NB4 (cell line): ENCODE data around the gene SLC38A5.

Source experiments
- MYC ChIP-seq: IDR thresholded peaks from 2 replicates; pipeline ENCODE4 v1.6.1; 2011; ENCODE audit warnings: low read depth, low read length
- POLR2A ChIP-seq: IDR thresholded peaks from 2 replicates; pipeline ENCODE4 v1.6.1; 2011; ENCODE audit warnings: mild to moderate bottlenecking; ENCODE audit not compliant: insufficient read length; ENCODE audit errors: extremely low read depth
- TF ChIP-seq, protein P1 (sequence below): IDR thresholded peaks from 2 replicates; pipeline ENCODE4 v1.6.1; 2011; ENCODE audit warnings: low read depth, low read length
- TF ChIP-seq, protein P2 (sequence below): IDR thresholded peaks from one replicate; pipeline ENCODE4 v1.5.1; 2012; ENCODE audit warnings: low read depth, low read length

GRCh38 chrX:48466696-48467095, 3.4 kb downstream of the SLC38A5 start:
- TF ChIP-seq, protein P1, sequence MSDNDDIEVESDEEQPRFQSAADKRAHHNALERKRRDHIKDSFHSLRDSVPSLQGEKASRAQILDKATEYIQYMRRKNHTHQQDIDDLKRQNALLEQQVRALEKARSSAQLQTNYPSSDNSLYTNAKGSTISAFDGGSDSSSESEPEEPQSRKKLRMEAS, result no peak
- TF ChIP-seq, protein P2, sequence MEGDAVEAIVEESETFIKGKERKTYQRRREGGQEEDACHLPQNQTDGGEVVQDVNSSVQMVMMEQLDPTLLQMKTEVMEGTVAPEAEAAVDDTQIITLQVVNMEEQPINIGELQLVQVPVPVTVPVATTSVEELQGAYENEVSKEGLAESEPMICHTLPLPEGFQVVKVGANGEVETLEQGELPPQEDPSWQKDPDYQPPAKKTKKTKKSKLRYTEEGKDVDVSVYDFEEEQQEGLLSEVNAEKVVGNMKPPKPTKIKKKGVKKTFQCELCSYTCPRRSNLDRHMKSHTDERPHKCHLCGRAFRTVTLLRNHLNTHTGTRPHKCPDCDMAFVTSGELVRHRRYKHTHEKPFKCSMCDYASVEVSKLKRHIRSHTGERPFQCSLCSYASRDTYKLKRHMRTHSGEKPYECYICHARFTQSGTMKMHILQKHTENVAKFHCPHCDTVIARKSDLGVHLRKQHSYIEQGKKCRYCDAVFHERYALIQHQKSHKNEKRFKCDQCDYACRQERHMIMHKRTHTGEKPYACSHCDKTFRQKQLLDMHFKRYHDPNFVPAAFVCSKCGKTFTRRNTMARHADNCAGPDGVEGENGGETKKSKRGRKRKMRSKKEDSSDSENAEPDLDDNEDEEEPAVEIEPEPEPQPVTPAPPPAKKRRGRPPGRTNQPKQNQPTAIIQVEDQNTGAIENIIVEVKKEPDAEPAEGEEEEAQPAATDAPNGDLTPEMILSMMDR, result peak; percentile 27
- TF ChIP-seq POLR2A (no peak), MYC (no peak)
